ENCODE data around the gene KCNG3. TPM values are rescaled to one million over a fixed set of nuclear protein-coding genes. Genes with fewer than 3 reads are reported as not detected.

The KCNG3 gene
- total RNA-seq, 1 donor from 2014 or later = 0.49 TPM

DNA sequence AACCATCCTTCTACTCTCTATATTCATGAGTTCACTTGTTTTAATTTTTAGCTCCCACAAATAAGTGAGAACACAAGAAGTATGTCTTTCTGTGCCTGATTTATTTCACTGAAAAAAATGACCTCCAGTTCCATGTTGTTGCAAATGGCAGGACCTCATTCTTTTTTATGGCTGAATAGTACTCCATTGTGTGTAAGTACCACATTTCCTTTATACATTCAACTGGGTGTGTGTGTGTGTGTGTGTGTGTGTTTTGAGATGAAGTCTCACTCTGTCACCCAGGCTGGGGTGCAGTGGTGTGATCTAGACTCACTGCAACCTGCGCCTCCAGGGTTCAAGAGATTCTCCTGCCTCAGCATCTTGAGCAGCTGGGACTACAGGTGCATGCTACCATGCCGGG is 41.2 kb downstream of the KCNG3 start:
- Mint-ChIP-seq H3K36me3 (ENCODE audit: unreplicated experiment) (no peaks in the 10 kb centered on the region), H3K9me3 (ENCODE audit: unreplicated experiment) (no peaks in the 10 kb centered on the region), H3K4me3 (ENCODE audit: unreplicated experiment) (no peak overlapping the region), H3K4me1 (ENCODE audit: low read depth, unreplicated experiment) (no peaks in the 10 kb centered on the region), H3K27ac (ENCODE audit: unreplicated experiment) (no peak overlapping the region), H3K27me3 (ENCODE audit: unreplicated experiment) (peaks cover 2% of the 10 kb centered on the region)
- DNase-seq = no peak
- TF ChIP-seq CTCF (IDR thresholded peaks at IDR 0.05; ENCODE audit: partially characterized antibody, unreplicated experiment) = no peak

- no peaks in the 10 kb centered on the region for H3K4me1 Mint-ChIP-seq (ENCODE audit: low read depth, unreplicated experiment)
- H3K4me3 Mint-ChIP-seq (ENCODE audit: unreplicated experiment) = no peak overlapping the region
- no peaks in the 10 kb centered on the region for H3K9me3 Mint-ChIP-seq (ENCODE audit: unreplicated experiment)
- TF ChIP-seq CTCF (IDR thresholded peaks at IDR 0.05; ENCODE audit: partially characterized antibody, unreplicated experiment) = no peak
- no peaks in the 10 kb centered on the region for H3K27me3 Mint-ChIP-seq (ENCODE audit: unreplicated experiment)
- no peaks in the 10 kb centered on the region for H3K36me3 Mint-ChIP-seq (ENCODE audit: unreplicated experiment)
- H3K27ac Mint-ChIP-seq (ENCODE audit: unreplicated experiment) = no peak overlapping the region
- no peak for DNase-seq
Measured at GRCh38 chr2:42450136-42450535, 43.6 kb downstream of the KCNG3 start.

- Mint-ChIP-seq H3K4me3 (ENCODE audit: unreplicated experiment) (no peak overlapping the region), H3K27ac (ENCODE audit: unreplicated experiment) (no peak overlapping the region), H3K9me3 (ENCODE audit: unreplicated experiment) (no peaks in the 10 kb centered on the region), H3K4me1 (ENCODE audit: low read depth, unreplicated experiment) (no peaks in the 10 kb centered on the region), H3K27me3 (ENCODE audit: unreplicated experiment) (no peaks in the 10 kb centered on the region), H3K36me3 (ENCODE audit: unreplicated experiment) (no peaks in the 10 kb centered on the region)
- DNase-seq = no peak
- no peak for TF ChIP-seq CTCF (IDR thresholded peaks at IDR 0.05; ENCODE audit: partially characterized antibody, unreplicated experiment)
Measured at GRCh38 chr2:42449163-42450087, 44.4 kb downstream of the KCNG3 start.

GRCh38 chr2:42448163-42448562 is 45.6 kb downstream of the KCNG3 start:
- Mint-ChIP-seq H3K9me3 (ENCODE audit: unreplicated experiment) (no peaks in the 10 kb centered on the region), H3K36me3 (ENCODE audit: unreplicated experiment) (no peaks in the 10 kb centered on the region), H3K4me3 (ENCODE audit: unreplicated experiment) (no peak overlapping the region), H3K27ac (ENCODE audit: unreplicated experiment) (no peak overlapping the region), H3K4me1 (ENCODE audit: low read depth, unreplicated experiment) (no peaks in the 10 kb centered on the region), H3K27me3 (ENCODE audit: unreplicated experiment) (no peaks in the 10 kb centered on the region)
- TF ChIP-seq CTCF (IDR thresholded peaks at IDR 0.05; ENCODE audit: partially characterized antibody, unreplicated experiment) = no peak
- no peak for DNase-seq
